DMS53 treated with DMSO at 0.1 percent for 48 hours (cell line): ENCODE data around the gene ERBIN.
"Not testable (repeated sequence)": the region's sequence is repeated elsewhere in the genome, so short reads cannot be mapped to it uniquely, and the experiment has no call there.

ENCODE experiments used
- DNase-seq: peaks from one replicate; lab custom pipeline; 2025; ENCODE audit not compliant: unreplicated experiment; lab: John Stamatoyannopoulos, UW

ERBIN gene, protein sequence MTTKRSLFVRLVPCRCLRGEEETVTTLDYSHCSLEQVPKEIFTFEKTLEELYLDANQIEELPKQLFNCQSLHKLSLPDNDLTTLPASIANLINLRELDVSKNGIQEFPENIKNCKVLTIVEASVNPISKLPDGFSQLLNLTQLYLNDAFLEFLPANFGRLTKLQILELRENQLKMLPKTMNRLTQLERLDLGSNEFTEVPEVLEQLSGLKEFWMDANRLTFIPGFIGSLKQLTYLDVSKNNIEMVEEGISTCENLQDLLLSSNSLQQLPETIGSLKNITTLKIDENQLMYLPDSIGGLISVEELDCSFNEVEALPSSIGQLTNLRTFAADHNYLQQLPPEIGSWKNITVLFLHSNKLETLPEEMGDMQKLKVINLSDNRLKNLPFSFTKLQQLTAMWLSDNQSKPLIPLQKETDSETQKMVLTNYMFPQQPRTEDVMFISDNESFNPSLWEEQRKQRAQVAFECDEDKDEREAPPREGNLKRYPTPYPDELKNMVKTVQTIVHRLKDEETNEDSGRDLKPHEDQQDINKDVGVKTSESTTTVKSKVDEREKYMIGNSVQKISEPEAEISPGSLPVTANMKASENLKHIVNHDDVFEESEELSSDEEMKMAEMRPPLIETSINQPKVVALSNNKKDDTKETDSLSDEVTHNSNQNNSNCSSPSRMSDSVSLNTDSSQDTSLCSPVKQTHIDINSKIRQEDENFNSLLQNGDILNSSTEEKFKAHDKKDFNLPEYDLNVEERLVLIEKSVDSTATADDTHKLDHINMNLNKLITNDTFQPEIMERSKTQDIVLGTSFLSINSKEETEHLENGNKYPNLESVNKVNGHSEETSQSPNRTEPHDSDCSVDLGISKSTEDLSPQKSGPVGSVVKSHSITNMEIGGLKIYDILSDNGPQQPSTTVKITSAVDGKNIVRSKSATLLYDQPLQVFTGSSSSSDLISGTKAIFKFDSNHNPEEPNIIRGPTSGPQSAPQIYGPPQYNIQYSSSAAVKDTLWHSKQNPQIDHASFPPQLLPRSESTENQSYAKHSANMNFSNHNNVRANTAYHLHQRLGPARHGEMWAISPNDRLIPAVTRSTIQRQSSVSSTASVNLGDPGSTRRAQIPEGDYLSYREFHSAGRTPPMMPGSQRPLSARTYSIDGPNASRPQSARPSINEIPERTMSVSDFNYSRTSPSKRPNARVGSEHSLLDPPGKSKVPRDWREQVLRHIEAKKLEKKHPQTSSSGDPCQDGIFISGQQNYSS (N-terminal part only)

DNA sequence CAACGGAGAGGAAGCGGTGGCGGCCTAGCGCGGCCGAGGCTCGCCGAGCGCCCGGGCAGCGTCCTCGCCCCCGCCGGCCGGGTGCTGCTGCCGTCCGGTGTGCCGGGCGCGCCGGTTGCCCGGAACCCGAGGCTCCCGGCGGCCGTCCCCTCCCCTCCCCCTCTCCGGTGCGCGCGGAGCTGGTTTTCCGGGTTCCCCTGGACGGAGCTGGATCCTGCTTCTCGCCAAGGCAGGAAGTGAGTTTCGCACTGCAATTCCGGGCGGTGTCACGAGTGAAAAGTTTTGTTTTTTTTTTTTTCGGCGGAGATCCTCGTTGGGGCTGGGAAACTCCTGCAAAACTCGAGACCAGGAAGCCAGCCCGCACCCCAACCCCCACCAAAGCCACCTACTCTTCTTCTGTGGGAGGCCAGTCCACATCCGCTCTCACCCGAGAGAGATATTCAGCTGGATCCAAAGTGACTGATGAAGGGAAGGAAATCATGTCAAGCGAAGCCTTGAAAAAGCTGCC, at the start of gene ERBIN:
ERBIN (plus strand) TSS at position 300 of the 508 bp plus-strand sequence. CDS start 66,144 bp downstream, outside the sequence.
- DNase-seq = peak; percentile 74

DNA sequence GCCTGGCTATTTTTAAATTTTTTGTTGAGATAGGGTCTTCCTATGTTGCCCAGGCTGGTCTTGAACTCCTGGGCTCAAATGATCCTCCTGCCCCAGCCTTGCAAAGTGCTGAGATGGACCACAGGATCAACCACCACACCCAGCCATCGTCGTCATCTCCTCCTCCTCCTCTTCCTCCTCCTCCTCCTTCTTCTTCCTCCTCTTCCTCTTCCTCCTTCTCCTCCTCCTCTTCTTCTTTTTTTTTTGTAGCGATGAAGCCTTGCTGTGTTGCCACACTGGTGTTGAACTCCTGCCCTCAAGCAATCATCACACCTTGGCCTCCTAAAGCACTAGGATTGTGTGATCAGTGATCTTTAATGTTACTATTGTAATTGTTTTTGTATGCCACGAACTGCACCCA, 49.4 kb upstream of the ERBIN start:
- DNase-seq = no peak

DNA sequence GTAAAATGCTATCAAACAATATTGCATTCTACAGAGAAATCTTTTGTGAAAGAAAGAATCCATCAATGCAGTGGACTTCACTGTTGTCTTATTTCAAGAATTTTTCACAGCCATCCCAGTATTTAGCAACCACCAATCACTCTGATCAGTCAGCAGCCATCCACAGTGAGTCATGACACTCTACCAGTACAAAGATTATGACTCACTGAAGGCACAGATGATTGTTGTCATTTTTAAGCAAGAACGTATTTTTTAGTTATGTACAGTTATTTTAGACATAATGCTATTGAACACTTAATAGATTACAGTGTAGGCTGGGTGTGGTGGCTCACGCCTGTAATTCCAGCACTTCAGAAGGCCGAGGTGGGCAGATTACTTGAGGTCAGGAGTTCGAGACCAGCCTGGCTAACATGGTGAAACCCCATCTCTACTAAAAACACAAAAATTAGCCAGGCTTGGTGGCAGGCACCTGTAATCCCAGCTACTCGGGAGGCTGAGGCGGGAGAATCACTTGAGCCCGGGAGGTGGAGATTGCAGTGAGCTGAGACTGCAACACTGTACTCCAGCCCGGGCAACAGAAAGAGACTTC, 46.6 kb upstream of the ERBIN start:
- DNase-seq = not testable (repeated sequence)

DNA sequence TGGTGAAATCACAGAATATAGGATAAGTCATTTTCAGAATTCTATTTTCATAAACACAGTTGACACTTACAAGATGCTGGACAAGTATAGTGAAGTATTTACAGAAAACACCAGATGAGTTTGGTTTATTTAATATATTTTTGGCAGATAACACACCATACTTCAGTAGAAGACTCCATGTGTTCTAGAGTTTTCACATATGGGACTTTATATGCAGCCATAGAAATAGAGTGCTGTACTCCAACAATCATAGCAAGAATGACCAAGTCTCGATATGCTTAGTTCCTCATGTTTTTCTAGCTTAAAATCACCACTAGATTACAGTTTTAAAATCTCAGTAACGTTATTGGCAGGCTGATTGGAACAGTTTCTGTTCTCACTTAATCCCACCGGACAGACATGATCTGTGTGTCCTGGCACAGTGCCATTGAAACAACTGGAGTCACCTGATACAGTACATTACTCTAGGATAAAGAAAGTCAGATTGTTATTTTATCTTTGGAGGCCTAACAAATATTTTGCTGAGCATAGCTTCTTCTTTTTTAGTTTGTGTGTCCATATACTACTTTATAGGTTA, 45.8 kb upstream of the ERBIN start:
- DNase-seq = no peak

DNA sequence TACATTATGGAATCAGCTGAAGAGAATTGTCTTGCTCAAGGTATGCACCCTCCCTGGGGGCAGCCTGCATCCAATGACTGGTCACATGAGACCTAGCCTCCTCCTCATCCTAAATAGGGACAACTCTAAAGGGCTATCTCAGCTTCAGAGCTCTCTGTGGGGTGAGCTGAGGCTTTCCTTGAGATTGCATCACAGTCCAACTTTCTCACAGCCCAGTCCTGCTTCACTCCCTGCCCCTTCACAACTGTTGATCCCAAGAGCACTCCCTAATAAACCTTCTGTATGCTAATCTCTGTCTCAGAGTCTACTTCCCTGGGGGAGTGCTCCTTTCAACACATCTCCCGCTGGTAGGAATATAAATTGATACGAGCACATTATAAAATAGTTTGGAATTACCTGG, 44.1 kb upstream of the ERBIN start:
- DNase-seq = no peak

DNA sequence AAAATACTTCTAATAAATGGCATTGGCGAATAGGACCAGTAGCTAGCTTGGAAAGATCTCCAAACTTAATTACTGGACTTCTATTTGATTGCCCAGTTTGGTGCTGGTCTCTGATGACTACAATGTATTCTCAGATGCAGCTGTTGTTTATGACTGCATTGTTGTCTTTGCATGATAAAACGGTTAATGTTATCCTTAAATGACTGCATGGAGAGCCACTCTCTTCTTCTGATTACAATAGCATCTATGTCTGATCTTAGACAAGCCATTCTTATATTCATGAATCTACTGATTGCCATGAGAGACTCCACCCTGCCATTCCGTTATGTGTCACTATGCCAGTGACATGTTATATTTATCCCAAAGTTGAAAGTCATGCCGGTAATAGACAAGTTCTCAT, 42.9 kb upstream of the ERBIN start:
- DNase-seq = no peak

DNA sequence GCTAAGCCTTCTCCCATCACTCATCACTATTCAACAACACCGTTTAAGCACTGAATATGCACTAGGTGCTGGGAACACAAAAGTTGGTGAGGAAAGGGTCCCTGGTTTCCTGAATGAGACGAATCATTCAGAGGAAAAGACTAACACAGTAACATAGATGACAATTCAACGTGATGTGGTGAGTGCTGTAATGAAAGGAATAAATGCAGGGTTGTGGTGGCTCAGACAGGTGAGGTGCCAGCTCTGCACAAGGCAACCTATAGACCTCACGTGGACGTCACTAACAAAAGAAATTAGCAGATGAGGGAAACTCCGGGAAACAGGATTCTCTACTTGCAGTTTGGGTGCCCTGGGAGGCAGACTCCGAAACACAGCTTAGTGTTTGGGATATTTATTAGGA, 40.0 kb upstream of the ERBIN start:
- DNase-seq = no peak

DNA sequence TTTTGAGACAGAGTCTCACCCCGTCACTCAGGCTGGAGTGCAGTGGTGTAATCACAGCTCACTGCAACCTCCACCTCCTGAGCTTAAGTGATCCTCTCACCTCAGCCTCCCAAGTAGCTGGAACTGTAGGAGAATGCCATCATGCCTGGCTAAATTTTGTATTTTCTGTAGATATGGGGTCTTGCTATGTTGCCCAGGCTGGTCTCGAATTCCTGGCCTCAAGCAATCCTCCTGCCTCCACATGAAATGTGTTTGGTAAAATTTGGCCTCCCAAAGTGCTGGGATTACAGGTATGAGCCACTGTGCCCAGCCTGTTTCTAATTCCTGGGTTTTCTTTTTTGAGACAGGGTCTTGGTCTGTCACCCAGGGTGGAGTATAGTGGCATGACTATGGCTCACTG, 34.4 kb upstream of the ERBIN start:
- not testable (repeated sequence) for DNase-seq

DNA sequence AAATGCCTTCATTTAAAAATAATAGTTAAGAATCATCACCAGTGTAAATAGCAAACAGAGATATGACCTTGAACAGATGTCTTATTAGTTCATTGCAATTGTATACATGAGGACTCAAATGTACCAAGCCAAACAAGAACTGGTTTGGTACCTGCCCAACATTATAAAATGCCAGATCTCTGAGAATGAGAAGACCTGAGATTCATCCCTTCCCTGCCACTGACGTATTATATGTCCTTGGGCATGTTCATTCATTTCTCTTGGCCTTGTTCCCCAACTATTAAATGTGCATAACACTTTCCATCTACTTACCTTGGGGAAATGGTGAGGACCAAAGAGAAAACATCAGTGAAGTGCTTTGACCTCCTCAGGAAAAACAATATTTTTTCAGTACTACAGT, 33.6 kb upstream of the ERBIN start:
- DNase-seq = no peak

DNA sequence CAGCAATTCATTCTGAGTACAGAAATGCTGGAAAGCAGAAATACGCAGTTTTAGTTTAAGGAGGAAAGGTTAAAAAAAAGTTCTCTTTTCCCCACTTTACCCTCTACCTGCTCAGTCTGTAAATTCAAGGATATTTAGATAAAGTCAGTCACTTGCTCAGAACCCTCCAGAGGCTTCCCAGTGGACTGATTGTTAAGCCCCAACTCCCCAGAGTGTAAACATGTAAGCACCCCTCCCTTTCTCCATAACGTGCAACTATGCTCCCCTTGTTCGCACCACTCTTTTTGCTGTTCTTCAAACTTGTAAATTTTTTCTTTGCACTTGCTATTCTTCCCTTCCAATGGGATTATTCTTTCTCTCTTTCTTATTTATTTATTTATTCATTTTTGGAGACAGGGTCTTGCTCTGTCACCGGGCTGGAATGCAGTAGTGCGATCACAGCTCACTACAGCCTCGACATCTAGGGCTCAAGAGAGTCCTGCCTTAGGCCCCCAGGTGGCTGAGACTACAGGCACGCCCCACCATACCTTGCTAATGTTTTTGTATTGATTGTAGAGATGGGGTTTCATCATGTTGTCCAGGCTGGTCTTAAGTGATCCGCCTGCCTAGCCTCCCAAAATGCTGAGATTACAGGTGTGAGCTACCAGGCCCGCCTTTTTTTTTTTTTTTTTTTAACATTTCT, 32.5 kb upstream of the ERBIN start:
- DNase-seq = no peak

DNA sequence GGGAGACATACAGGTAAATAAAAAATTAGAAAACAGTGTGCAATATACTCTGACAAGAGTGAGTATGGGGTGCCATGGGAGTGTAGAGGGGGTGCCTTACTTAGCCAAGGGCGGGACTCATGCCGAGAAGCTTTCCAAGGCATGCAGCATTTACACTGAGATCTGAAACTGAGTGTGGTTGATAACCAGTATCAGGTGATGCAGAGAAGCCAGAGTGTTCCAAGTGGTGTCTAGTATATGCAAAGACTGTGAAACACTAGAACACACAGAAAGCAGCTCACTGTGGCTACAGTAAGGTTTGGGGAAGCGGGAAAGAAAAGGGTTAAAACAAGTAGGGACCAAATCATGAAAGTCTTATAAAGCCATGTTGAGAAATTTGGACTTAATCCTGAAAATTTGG, 30.5 kb upstream of the ERBIN start:
- DNase-seq = no peak

DNA sequence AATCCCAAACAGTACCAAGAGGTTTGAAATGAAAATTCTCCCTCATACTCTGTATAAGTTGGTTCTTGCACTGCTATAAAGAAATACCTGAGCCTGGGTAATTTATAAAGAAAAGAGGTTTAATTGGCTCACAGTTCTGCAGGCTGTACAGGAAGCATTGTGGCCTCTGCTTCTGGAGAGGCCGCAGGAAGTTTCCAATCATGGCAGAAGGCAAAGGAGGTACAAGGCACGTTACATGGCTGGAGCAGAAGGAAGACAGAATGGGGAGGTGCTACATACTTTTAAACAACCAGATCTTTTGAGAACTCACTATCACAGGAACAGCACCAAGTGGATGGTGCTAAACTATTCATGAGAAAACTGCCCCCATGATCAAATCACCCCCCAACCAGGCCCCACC, 25.6 kb upstream of the ERBIN start:
- DNase-seq = no peak

DNA sequence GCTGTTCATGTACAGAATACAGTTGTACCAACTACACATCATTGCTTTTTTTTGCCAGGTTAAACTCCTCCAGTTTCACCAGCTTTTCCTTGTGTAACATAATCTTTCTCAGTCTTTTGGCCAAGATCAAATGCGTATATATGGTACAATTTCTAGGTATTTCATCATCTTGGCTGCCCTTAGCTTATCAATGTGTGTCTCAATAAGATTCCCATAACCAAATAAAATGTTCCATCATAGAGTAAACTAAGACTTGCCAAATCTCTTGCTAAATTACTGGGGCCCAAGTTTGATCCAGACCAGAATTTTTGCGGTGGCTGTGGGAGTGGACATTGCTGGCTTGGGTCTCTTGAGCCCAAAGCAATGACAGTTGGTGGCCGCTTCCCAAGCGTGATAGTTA, 24.3 kb upstream of the ERBIN start:
- DNase-seq = no peak

DNA sequence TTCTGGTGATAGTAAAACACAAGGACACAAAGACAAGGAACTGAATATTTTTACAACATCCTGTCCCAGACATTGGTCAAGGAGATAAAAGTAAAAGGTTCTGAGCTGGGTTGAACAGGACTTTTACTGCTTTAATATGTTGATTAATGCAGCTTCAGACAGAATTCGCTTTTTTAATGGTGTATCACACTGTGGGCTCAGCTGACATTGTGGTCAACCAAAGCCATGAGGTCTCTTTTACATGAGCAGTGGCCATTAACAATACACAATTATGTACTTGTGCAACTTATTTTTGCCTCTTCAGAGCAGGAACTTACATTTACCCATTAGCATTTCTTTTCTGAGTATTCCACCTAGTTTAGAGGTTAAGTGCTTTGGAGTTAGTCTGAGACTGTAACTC, 22.8 kb upstream of the ERBIN start:
- DNase-seq = no peak

DNA sequence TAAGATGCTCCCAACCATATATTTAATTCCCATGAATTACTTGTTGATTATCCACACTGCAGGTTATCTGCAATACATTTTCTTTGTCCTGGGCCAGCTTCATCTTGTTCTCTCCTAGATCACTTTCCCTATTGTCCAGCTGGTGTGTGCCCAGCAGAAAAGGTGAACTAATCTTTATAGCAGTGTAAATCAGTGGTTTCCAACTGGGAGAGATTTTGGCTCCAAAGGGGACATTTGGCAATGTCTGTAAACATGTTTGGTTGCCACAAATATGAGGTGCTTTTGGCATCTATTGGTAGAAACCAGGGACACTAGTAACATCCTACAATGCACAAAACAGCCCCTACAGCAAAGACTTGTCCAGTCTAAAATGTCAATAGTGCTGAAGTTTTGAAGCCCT, 20.1 kb upstream of the ERBIN start:
- no peak for DNase-seq

DNA sequence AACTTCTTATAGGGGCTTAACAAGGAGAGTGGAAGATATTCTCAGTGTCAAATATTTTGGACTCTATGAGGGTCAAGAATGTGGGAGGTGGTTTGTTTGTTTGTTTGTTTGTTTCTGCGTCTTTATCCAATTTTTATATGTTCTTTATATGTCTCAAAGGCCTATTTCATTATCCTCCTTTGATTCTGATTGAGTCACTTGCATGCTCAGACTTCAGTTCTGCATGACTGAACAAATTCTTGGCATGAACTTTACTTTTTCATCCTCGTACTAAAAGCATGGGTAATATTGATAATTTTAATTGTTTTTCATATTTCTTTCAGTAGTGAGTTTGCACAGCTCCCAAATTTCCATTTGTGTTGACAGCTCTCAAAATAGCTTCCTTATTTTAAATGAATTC, 19.2 kb upstream of the ERBIN start:
- no peak for DNase-seq

DNA sequence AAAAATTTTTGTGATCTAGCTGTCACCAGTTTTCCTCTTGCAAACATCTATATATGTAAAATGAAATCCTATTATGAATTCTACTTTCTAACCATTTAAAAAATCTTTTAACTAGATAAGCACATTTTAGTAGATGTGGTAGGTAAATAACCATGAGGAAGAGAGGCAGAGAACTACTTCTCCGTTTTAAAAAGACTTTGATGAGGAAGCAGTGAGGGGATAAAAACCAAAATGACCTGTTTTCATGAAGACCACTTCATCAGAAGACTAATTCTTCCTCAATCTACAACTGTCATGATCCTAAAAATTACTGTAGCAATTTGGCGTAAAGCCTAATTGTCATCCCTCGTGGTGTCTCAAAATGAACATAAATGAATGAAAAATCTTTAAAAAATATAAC, 15.7 kb upstream of the ERBIN start:
- no peak for DNase-seq

DNA sequence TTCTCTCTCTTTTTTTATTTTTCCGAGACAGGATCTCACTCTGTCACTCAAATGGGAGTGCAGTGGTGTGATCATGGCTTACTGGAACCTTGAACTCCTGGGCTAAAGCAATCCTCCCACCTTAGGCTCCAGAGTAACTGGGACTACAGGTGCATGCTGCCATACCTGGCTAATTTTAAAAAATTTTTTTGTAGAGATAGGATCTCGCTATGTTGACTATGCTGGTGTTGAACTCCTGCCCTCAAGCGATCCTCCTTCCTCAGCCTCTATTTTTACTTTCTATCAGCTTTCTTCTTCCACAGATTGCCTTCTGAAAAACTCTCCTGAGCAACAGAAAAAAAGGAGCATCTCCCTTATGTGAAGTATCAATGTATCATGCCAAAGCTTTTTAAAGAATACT, 14.1 kb upstream of the ERBIN start:
- DNase-seq = no peak

DNA sequence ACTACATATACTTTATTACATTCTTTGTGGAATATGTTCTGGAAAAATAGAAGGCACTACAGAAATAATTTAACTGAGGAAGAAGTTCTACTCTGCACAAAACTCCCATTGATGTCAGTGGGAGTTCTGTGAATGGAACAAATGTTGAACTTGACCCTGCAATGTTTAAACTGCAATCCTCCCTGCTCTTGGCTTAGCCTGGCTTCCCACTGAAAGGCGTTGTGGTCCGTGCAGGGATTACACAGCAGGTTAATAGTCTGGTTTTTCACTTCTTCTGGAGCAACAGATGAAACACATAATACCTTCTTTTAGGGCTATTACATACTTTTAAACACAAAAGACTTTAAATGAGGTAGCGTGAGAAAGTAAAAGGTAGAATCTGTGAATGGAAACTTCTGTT, 12.9 kb upstream of the ERBIN start:
- DNase-seq = no peak

DNA sequence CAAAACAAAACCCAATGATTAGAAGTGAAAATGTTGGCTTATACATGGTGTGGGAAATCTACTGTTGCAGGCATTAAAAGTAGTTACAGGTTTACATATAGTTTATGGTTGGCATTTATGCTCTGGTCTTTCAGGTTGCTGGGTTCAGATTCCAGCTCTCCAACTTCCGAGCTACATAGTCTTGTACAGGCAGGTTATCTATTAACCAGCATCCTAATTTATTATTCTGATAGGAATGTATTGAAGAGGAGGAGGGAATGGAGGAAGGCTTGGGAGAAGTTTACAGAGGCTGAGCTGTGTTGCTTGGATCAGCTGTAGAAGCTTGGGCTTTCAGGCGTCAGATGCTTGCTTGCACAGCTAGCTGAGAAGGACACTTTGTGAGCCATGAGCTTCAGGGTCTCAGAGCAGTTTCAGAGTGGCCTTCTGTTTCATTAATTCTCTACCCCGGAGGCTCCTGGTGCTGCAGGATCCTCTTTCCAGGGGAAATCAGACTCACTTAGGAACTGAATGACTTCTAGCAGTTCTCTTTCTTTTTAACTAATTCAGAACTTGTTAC, 11.7 kb upstream of the ERBIN start:
- DNase-seq = peak; percentile 22
